Measurements from ENCODE around the gene FAM162B.

GRCh38 chr6:116764629-116764960, 924 bp downstream of the FAM162B start:
- TF ChIP-seq POLR2A (IDR thresholded peaks at IDR 0.05) (no peak), CTCF (IDR thresholded peaks at IDR 0.05) (no peak)

All from testis (tissue), 2 donors.